Measurements from ENCODE around the gene FMN1.

GRCh38 chr15:32747921-32748342 is 446.6 kb downstream of the FMN1 start:
- no peak for TF ChIP-seq CTCF (IDR thresholded peaks at IDR 0.05)
- no peak for TF ChIP-seq POLR2A (IDR thresholded peaks at IDR 0.05)
- TF ChIP-seq POLR2AphosphoS5 (IDR thresholded peaks at IDR 0.05): no peak
